HEK293 (cell line): ENCODE measurements around the gene RAD51.

Experiments used
- CTCF ChIA-PET: fragments of 350-600 bp; formaldehyde crosslinking; extraction: SDS; loops from one replicate; lab custom pipeline; 2021; ENCODE audit warnings: antibody characterized with exemption; lab: Yijun Ruan, JAX
- POLR2A ChIA-PET: fragments of 300-600 bp; formaldehyde crosslinking; extraction: SDS; loops from one replicate; lab custom pipeline; 2020; ENCODE audit warnings: antibody characterized with exemption, inconsistent platforms; lab: Yijun Ruan, JAX
- H3K27ac ChIP-seq: fragments of 200-500 bp; sonication (Bioruptor generic); 2 replicates; pipeline ENCODE4 v1.5.1; 2014; ENCODE audit warnings: low read depth, low read length, control low read depth, inconsistent platforms; ENCODE audit errors: extremely low read depth
- H3K36me3 ChIP-seq, 2 experiments: fragments of 200-500 bp in 1 of 2; sonication (Bioruptor generic) in 1 of 2; 1 replicate in 1 of 2; 2 replicates in 1 of 2; pipeline ENCODE4 v1.5.1; 2014 to 2017; ENCODE audit warnings: inconsistent platforms in 2 of 2, low read length in 2 of 2; ENCODE audit not compliant: control insufficient read depth in 2 of 2, insufficient read depth in 1 of 2
- H3K4me1 ChIP-seq: fragments of 200-500 bp; sonication (Bioruptor generic); 2 replicates; pipeline ENCODE4 v1.5.1; 2014; ENCODE audit warnings: mild to moderate bottlenecking, low read length, inconsistent platforms; ENCODE audit not compliant: control insufficient read depth, insufficient read depth
- H3K4me3 ChIP-seq: 2 replicates; pipeline ENCODE4 v1.5.1; 2011; ENCODE audit warnings: low read depth, mild to moderate bottlenecking, control low read depth, low read length, moderate library complexity
- H3K9me3 ChIP-seq: fragments of 200-500 bp; sonication (Bioruptor generic); 2 replicates; pipeline ENCODE4 v1.5.1; 2014; ENCODE audit warnings: low read depth, low read length, inconsistent platforms; ENCODE audit not compliant: control insufficient read depth, insufficient read depth
- GLIS2 ChIP-seq: fragments of 450-650 bp; formaldehyde crosslinking; IDR thresholded peaks from 2 replicates; pipeline ENCODE4 v1.5.1; 2016; ENCODE audit warnings: missing biosample characterization, missing genetic modification characterization
- KLF10 ChIP-seq: fragments of 450-650 bp; IDR thresholded peaks from 2 replicates; pipeline ENCODE4 v1.5.1; 2018; ENCODE audit warnings: missing biosample characterization, mild to moderate bottlenecking, missing genetic modification characterization
- MEIS1 ChIP-seq: sonication (generic); formaldehyde crosslinking; IDR thresholded peaks from 2 replicates; pipeline ENCODE4 v1.8.1; 2022; ENCODE audit warnings: missing genetic modification reagents, mild to moderate bottlenecking, borderline replicate concordance
- MZF1 ChIP-seq: fragments of 450-650 bp; formaldehyde crosslinking; IDR thresholded peaks from 2 replicates; pipeline ENCODE4 v1.5.1; 2017; ENCODE audit warnings: missing biosample characterization, missing genetic modification characterization, borderline replicate concordance
- OSR2 ChIP-seq: fragments of 450-650 bp; formaldehyde crosslinking; IDR thresholded peaks from 2 replicates; pipeline ENCODE4 v1.5.1; 2016; ENCODE audit warnings: missing biosample characterization, missing genetic modification characterization
- REST ChIP-seq: fragments of 450-650 bp; formaldehyde crosslinking; IDR thresholded peaks from 2 replicates; pipeline ENCODE4 v1.5.1; 2016; ENCODE audit warnings: missing biosample characterization, missing genetic modification characterization
- SCRT2 ChIP-seq: fragments of 450-650 bp; formaldehyde crosslinking; IDR thresholded peaks from 2 replicates; pipeline ENCODE4 v1.5.1; 2016; ENCODE audit warnings: missing biosample characterization, missing genetic modification characterization
- TCF7L2 ChIP-seq: IDR thresholded peaks from 2 replicates; pipeline ENCODE4 v1.6.1; 2011; ENCODE audit warnings: low read depth, mild to moderate bottlenecking, inconsistent platforms, low read length, moderate library complexity, borderline replicate concordance
- TRIM28 ChIP-seq: IDR thresholded peaks from 2 replicates; pipeline ENCODE4 v1.6.1; 2011; ENCODE audit warnings: low read length, control low read depth, borderline replicate concordance
- ZBTB1 ChIP-seq: fragments of 450-650 bp; formaldehyde crosslinking; IDR thresholded peaks from 2 replicates; pipeline ENCODE4 v1.5.1; 2016; ENCODE audit warnings: missing biosample characterization, missing genetic modification characterization
- ZBTB7A ChIP-seq: fragments of 450-650 bp; formaldehyde crosslinking; IDR thresholded peaks from 2 replicates; pipeline ENCODE4 v1.5.1; 2016; ENCODE audit warnings: low read depth, missing biosample characterization, missing genetic modification characterization
- ZNF19 ChIP-seq: fragments of 450-650 bp; formaldehyde crosslinking; IDR thresholded peaks from 2 replicates; pipeline ENCODE4; 2016; ENCODE audit warnings: missing biosample characterization, missing genetic modification characterization, low read depth
- ZNF223 ChIP-seq: fragments of 450-650 bp; formaldehyde crosslinking; IDR thresholded peaks from 2 replicates; pipeline ENCODE4 v1.5.1; 2016; ENCODE audit warnings: missing biosample characterization, missing genetic modification characterization
- ZNF292 ChIP-seq: fragments of 450-650 bp; formaldehyde crosslinking; IDR thresholded peaks from 2 replicates; pipeline ENCODE4 v1.5.1; 2016; ENCODE audit warnings: low read depth, missing biosample characterization, missing genetic modification characterization, borderline replicate concordance
- ZNF350 ChIP-seq: fragments of 450-650 bp; formaldehyde crosslinking; IDR thresholded peaks from 2 replicates; pipeline ENCODE4 v1.5.0; 2017; ENCODE audit warnings: missing biosample characterization, mild to moderate bottlenecking, missing genetic modification characterization
- ZNF391 ChIP-seq: fragments of 450-650 bp; formaldehyde crosslinking; IDR thresholded peaks from 2 replicates; pipeline ENCODE4 v1.5.1; 2016; ENCODE audit warnings: low read depth, missing biosample characterization, missing genetic modification characterization, borderline replicate concordance
- ZNF404 ChIP-seq: fragments of 450-650 bp; formaldehyde crosslinking; IDR thresholded peaks from 2 replicates; pipeline ENCODE4 v1.5.1; 2017; ENCODE audit warnings: missing biosample characterization, missing genetic modification characterization
- ZNF449 ChIP-seq: fragments of 450-650 bp; formaldehyde crosslinking; IDR thresholded peaks from 2 replicates; pipeline ENCODE4 v1.5.1; 2017; ENCODE audit warnings: missing biosample characterization, mild to moderate bottlenecking, missing genetic modification characterization, moderate library complexity
- ZNF48 ChIP-seq: fragments of 450-650 bp; formaldehyde crosslinking; IDR thresholded peaks from 2 replicates; pipeline ENCODE4 v1.5.1; 2016; ENCODE audit warnings: missing biosample characterization, missing genetic modification characterization
- ZNF513 ChIP-seq: fragments of 450-650 bp; IDR thresholded peaks from 2 replicates; pipeline ENCODE4 v1.5.1; 2018; ENCODE audit warnings: missing biosample characterization, missing genetic modification characterization
- ZNF544 ChIP-seq: fragments of 450-650 bp; formaldehyde crosslinking; IDR thresholded peaks from 2 replicates; pipeline ENCODE4 v1.5.0; 2017; ENCODE audit warnings: missing biosample characterization, missing genetic modification characterization
- ZNF555 ChIP-seq: fragments of 450-650 bp; formaldehyde crosslinking; conservative IDR thresholded peaks from 2 replicates; pipeline ENCODE4 v1.5.1; 2017; ENCODE audit warnings: missing biosample characterization, mild to moderate bottlenecking, missing genetic modification characterization, inconsistent platforms
- ZNF624 ChIP-seq: fragments of 450-650 bp; formaldehyde crosslinking; IDR thresholded peaks from 2 replicates; pipeline ENCODE4 v1.5.1; 2017; ENCODE audit warnings: missing biosample characterization, missing genetic modification characterization
- ZNF677 ChIP-seq: fragments of 450-650 bp; IDR thresholded peaks from 2 replicates; pipeline ENCODE4 v1.5.0; 2018; ENCODE audit warnings: missing biosample characterization, mild to moderate bottlenecking, missing genetic modification characterization, moderate library complexity
- ZNF707 ChIP-seq: fragments of 450-650 bp; formaldehyde crosslinking; IDR thresholded peaks from 2 replicates; pipeline ENCODE4 v1.5.1; 2016; ENCODE audit warnings: missing biosample characterization, missing genetic modification characterization
- ZNF768 ChIP-seq: fragments of 450-650 bp; formaldehyde crosslinking; IDR thresholded peaks from 2 replicates; pipeline ENCODE4 v1.5.1; 2018; ENCODE audit warnings: missing biosample characterization, mild to moderate bottlenecking, missing genetic modification characterization
- ZNF792 ChIP-seq: fragments of 450-650 bp; formaldehyde crosslinking; IDR thresholded peaks from 2 replicates; pipeline ENCODE4 v1.5.1; 2016; ENCODE audit warnings: missing biosample characterization, missing genetic modification characterization
- ZSCAN18 ChIP-seq: fragments of 450-650 bp; formaldehyde crosslinking; IDR thresholded peaks from 2 replicates; pipeline ENCODE4 v1.5.1; 2016; ENCODE audit warnings: missing biosample characterization, missing genetic modification characterization
- ZSCAN23 ChIP-seq: fragments of 450-650 bp; formaldehyde crosslinking; IDR thresholded peaks from 2 replicates; pipeline ENCODE4 v1.5.1; 2016; ENCODE audit warnings: missing biosample characterization, missing genetic modification characterization

RAD51 gene

GRCh38 chr15:40722354-40722753, 27.4 kb downstream of the RAD51 start:
- ChIA-PET POLR2A (interaction anchor here (0.6 to 0.9 kb wide), 2 partner anchors 10 to 27 kb away, joined by 3 to 4 read pairs; partner anchors contain the start of gene RAD51), CTCF (interaction anchor here (0.6 kb wide), 1 partner anchor 79 kb away, joined by 6 read pairs; no protein-coding TSS in a partner anchor)
- Histone ChIP-seq H3K27ac (no peak overlapping the region), H3K9me3 (no peaks in the 10 kb centered on the region), H3K4me3 (no peak overlapping the region), H3K36me3 (peaks cover 10 to 30% of the 10 kb centered on the region in 2 experiments; a peak in 2 of 3 replicates), H3K4me1 (no peaks in the 10 kb centered on the region)
- TF ChIP-seq ZNF404 (no peak), OSR2 (tag by site-specific recombination) (no peak), ZNF544 (tag by site-specific recombination) (no peak), ZNF292 (tag by site-specific recombination) (no peak), TRIM28 (no peak), ZNF350 (tag by site-specific recombination) (no peak), ZSCAN23 (tag by site-specific recombination) (no peak), ZNF48 (tag by site-specific recombination) (no peak), ZBTB7A (tag by site-specific recombination) (no peak), ZNF19 (tag by site-specific recombination) (no peak), ZNF624 (tag by site-specific recombination) (no peak), ZNF768 (tag by site-specific recombination) (no peak), ZNF449 (tag by site-specific recombination) (no peak), MZF1 (tag by site-specific recombination) (no peak), GLIS2 (no peak), TCF7L2 (no peak)

GRCh38 chr15:40722934-40723333, 28.0 kb downstream of the RAD51 start:
- no peaks in the 10 kb centered on the region for H3K9me3 ChIP-seq
- ChIA-PET CTCF (no interaction called here), POLR2A (interaction anchor here (0.9 kb wide), 1 partner anchor 28 kb away, joined by 3 read pairs; the partner anchor contains the start of gene RAD51)
- H3K36me3 ChIP-seq, result peaks cover 4 to 27% of the 10 kb centered on the region in 2 experiments; a peak in 2 of 3 replicates
- no peak overlapping the region for H3K27ac ChIP-seq
- H3K4me3 ChIP-seq, result no peak overlapping the region
- no peaks in the 10 kb centered on the region for H3K4me1 ChIP-seq
- no peak for TF ChIP-seq SCRT2 (tag by site-specific recombination)
- TF ChIP-seq KLF10 (tag by site-specific recombination), result no peak
- TF ChIP-seq ZNF792 (tag by site-specific recombination), result no peak
- TF ChIP-seq REST (tag by site-specific recombination), result no peak
- no peak for TF ChIP-seq ZNF677 (tag by site-specific recombination)
- TF ChIP-seq ZBTB1 (tag by site-specific recombination), result no peak
- TF ChIP-seq ZNF555 (tag by site-specific recombination), result no peak
- no peak for TF ChIP-seq ZNF391
- no peak for TF ChIP-seq ZNF513 (tag by site-specific recombination)
- TF ChIP-seq ZNF707 (tag by site-specific recombination), result no peak
- TF ChIP-seq ZSCAN18 (tag by site-specific recombination), result no peak
- TF ChIP-seq ZNF768 (tag by site-specific recombination), result no peak
- no peak for TF ChIP-seq ZNF223 (tag by site-specific recombination)
- no peak for TF ChIP-seq MEIS1 (CRISPR knock-in tag)
